Left ventricle myocardium inferior (tissue), 1 donor: ENCODE results near the gene FGFR3. TPM values are rescaled to one million over a fixed set of nuclear protein-coding genes. Genes with fewer than 3 reads are reported as not detected.

Experiments used
- DNase-seq: peaks from one replicate; pipeline ENCODE4 v3.0.0-alpha.2; 2020
- H3K27ac ChIP-seq: fragments of 200-600 bp; replicated peaks from 2 replicates; pipeline ENCODE4 v1.8.0; 2021
- H3K27me3 ChIP-seq: fragments of 200-600 bp; 2 replicates; pipeline ENCODE4 v1.8.0; 2021; ENCODE audit warnings: low read depth
- H3K36me3 ChIP-seq: fragments of 200-600 bp; 2 replicates; pipeline ENCODE4 v1.8.0; 2021
- H3K4me1 ChIP-seq: fragments of 200-600 bp; 2 replicates; pipeline ENCODE4 v1.8.0; 2021
- H3K4me3 ChIP-seq: fragments of 200-600 bp; 2 replicates; pipeline ENCODE4 v1.8.0; 2021; ENCODE audit warnings: mild to moderate bottlenecking, moderate library complexity
- H3K9me3 ChIP-seq: fragments of 200-600 bp; replicated peaks from 2 replicates; pipeline ENCODE4 v1.8.0; 2021
- CTCF ChIP-seq: fragments of 200-600 bp; IDR thresholded peaks from 2 replicates; pipeline ENCODE4 v1.8.0; 2021; ENCODE audit warnings: antibody characterized with exemption, mild to moderate bottlenecking, borderline replicate concordance
- intact Hi-C: fragments of 100-400 bp; cut with micrococcal nuclease; formaldehyde crosslinking; loops from one replicate; pipeline ENCODE4 v1.11.0; 2022
- total RNA-seq: library from RNA; stranded (reverse); fragmentation: NEBNext Ultra II Directional; extraction: Animal tissue kit (Norgen Biotek cat#: 25700); gene quantifications from one replicate; pipeline ENCODE4 v1.2.1, GENCODE V29; 2021
- donor health status: DM: no; HTN: yes; CAD: no; lungs with severe emphysema.

FGFR3 gene
- total RNA-seq, 1 donor from 2014 or later: 3.5 TPM

- intact Hi-C loops: loop anchor here (5.0 to 10.0 kb wide), 2 partner anchors 58 to 145 kb away; no protein-coding TSS in a partner anchor
- no peaks in the 10 kb centered on the region for H3K9me3 ChIP-seq
- TF ChIP-seq CTCF: no peak
- H3K4me3 ChIP-seq: no peak overlapping the region
- peaks cover 29% of the 10 kb centered on the region for H3K27me3 ChIP-seq
- H3K36me3 ChIP-seq: peaks cover 5% of the 10 kb centered on the region
- DNase-seq: no peak
- H3K4me1 ChIP-seq: peaks cover 19% of the 10 kb centered on the region
- no peak overlapping the region for H3K27ac ChIP-seq
Measured at GRCh38 chr4:1749370-1749769, 43.7 kb upstream of the FGFR3 start.

GRCh38 chr4:1749826-1750225, 43.3 kb upstream of the FGFR3 start:
- no peak for TF ChIP-seq CTCF
- no peak overlapping the region for H3K4me3 ChIP-seq
- peaks cover 19% of the 10 kb centered on the region for H3K4me1 ChIP-seq
- H3K36me3 ChIP-seq: peaks cover under 1% of the 10 kb centered on the region
- intact Hi-C loops: loop anchor here (5.0 to 10.0 kb wide), 2 partner anchors 57 to 145 kb away; no protein-coding TSS in a partner anchor
- DNase-seq: no peak
- no peak overlapping the region for H3K27ac ChIP-seq
- peaks cover 29% of the 10 kb centered on the region for H3K27me3 ChIP-seq
- no peaks in the 10 kb centered on the region for H3K9me3 ChIP-seq

GRCh38 chr4:1750381-1751154, 42.5 kb upstream of the FGFR3 start:
- Histone ChIP-seq H3K4me3 (no peak overlapping the region), H3K9me3 (no peaks in the 10 kb centered on the region), H3K27ac (no peak overlapping the region), H3K4me1 (peaks cover 19% of the 10 kb centered on the region), H3K36me3 (no peaks in the 10 kb centered on the region), H3K27me3 (peaks cover 29% of the 10 kb centered on the region)
- intact Hi-C loops: no loop called here
- no peak for TF ChIP-seq CTCF
- no peak for DNase-seq

GRCh38 chr4:1751155-1751918, 41.8 kb upstream of the FGFR3 start:
- intact Hi-C loops: no loop called here
- no peak overlapping the region for H3K27ac ChIP-seq
- peaks cover 29% of the 10 kb centered on the region for H3K27me3 ChIP-seq
- DNase-seq: no peak
- no peaks in the 10 kb centered on the region for H3K36me3 ChIP-seq
- H3K9me3 ChIP-seq: no peaks in the 10 kb centered on the region
- TF ChIP-seq CTCF: no peak
- H3K4me1 ChIP-seq: peaks cover 19% of the 10 kb centered on the region
- no peak overlapping the region for H3K4me3 ChIP-seq

GRCh38 chr4:1751919-1752283, 41.2 kb upstream of the FGFR3 start:
- H3K4me1 ChIP-seq: peaks cover 19% of the 10 kb centered on the region
- H3K27ac ChIP-seq: no peak overlapping the region
- peaks cover 29% of the 10 kb centered on the region for H3K27me3 ChIP-seq
- no peak for TF ChIP-seq CTCF
- intact Hi-C loops: no loop called here
- DNase-seq: no peak
- H3K4me3 ChIP-seq: no peak overlapping the region
- H3K9me3 ChIP-seq: no peaks in the 10 kb centered on the region
- no peaks in the 10 kb centered on the region for H3K36me3 ChIP-seq
